GM19328 (cell line): ENCODE data around the gene IQCN.

Source experiments
- ATAC-seq: cut with Tn5 transposase; IDR thresholded peaks from one replicate; pipeline ENCODE4 v1.9.1; 2021; ENCODE audit warnings: mild to moderate bottlenecking, moderate library complexity; ENCODE audit not compliant: unreplicated experiment

IQCN gene

DNA sequence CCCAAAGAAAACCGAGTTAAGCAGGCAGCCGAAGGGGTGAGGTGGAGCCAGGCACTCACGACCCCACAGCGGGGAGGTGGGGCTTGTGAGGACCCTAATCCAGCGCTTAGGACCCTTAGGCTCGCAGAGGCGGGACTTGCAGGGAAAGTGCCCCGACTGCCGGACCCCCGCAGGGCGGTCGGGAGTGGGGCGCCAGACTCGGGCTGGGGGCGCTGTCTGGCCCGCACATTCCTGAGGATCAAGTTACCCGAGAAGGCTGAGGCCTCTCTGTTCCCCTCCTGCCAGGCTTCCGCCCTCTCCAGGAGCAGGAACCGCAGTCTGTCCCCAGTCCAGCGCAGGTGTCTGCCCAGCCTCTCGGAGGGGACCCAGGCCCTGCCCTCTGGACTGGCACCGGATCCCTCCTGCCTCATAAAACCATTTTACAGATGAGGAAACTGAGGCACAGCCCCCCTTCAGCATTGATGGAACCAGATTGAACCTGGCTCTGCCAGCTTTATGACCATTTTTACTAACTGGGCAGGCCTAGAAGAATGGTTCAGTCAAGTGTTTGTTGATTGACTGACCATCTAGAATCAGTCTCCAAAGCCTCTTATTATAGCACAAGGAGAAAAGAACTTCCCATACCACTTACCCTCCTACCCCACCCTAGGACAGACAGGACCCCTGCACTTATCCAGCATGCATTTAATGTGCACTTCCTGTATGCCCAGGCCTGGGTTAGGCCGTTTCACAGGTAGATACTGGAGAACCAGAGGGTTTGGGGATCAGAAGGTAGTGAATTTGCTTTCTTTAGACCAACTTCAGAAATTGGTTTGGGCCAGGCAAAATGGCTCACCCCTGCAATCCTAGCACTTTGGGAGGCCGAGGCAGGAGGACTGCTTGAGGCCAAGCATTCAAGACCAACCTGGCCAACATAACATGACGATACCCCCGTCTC is 13.9 kb upstream of the IQCN start:
- ATAC-seq: no peak

DNA sequence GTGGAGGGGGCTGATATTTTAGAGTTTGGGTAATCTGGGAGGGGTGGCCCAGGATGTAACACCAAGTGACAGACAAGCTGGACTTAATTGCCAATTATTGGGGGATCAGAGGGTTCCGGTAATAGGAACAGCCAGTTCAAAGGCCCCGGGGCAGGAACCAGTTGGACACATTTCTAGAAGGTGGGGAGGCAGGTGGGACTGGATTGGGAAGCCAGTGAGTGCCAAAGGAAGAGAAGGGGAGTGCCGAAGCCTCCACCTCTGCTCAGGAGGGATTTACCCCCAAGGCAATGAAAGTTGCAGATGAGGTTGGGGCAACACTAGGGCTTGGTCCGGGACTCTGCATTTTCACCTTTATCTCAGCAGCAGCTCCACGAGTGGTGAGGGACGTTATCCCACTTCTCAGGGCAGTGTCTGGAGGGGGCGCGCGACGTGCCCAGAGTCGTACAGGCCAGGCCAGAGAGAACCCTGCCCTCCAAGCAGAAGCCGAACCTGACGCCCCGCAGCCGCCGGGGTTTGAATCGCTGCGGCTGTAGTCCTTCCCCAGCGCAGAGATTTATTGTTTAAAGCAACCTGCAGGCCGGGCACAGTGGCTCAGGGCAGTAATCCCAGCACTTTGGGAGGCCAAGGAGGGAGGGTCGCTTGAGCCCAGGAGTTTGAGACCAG is 12.9 kb upstream of the IQCN start:
- no peak for ATAC-seq

DNA sequence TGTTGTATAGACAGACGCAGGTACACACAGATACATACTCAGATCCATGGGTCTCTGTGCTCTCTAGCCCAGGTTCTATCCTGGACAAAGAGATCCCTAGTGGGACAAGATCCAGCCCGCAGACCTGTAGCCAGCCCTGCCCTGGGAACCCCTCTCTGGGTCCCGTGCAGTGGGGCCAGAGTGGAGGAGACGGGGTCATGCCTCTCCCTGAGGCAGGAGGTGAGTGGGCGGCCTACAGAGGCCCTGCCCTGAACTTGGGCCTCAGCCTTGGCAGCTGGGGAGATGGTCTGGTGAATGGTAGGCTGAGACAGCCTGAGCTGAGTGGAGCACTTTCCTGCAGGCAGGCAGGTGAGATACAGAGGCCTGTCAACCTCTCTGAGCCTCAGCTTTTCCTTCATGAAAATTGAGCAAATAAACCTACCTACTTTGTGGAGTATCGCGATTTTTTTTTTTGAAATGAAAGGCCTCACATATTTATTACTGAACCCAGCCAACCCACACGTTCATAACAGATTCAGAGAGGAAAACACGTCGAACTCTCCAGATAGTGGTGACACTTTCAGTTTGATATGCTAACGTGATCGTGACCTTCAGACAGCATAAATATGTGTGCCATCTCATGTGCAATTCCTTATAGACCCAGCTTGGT is 10.6 kb upstream of the IQCN start:
- no peak for ATAC-seq

DNA sequence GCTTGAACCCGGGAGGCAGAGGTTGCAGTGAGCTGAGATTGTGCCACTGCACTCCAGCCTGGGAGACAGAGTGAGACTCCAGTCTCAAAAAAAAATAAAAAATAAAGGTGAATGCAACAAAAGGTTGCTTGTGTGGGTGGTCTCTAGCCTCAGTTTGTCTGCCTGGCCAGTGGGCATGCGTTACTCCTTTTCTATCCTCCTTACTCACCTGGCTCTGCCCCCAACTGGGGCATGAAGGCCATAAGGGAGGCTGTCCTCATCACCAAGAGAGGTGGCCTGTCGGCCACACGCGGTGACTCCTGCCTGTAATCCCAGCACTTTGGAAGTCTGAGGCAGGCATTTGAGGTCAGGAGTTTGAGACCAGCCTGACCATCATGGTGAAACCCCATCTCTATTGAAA is 9.1 kb upstream of the IQCN start:
- no peak for ATAC-seq

DNA sequence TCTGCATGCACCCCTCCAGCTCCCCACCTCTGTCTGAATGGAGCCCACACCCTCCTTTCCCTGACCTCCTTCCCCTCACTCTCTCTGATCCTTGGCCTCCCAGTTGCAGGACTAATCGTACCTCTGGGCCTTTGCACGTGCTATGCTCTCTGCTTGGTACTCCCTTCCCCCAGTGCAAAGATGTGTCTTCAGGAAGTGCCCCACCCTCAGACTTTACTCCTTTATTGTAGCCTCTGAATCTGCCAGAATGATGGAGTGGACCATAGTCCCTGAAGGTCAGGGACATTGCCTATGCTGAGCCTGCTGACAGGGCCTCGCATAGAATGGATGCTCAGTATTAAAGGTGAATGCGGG is 8.5 kb upstream of the IQCN start:
- no peak for ATAC-seq

DNA sequence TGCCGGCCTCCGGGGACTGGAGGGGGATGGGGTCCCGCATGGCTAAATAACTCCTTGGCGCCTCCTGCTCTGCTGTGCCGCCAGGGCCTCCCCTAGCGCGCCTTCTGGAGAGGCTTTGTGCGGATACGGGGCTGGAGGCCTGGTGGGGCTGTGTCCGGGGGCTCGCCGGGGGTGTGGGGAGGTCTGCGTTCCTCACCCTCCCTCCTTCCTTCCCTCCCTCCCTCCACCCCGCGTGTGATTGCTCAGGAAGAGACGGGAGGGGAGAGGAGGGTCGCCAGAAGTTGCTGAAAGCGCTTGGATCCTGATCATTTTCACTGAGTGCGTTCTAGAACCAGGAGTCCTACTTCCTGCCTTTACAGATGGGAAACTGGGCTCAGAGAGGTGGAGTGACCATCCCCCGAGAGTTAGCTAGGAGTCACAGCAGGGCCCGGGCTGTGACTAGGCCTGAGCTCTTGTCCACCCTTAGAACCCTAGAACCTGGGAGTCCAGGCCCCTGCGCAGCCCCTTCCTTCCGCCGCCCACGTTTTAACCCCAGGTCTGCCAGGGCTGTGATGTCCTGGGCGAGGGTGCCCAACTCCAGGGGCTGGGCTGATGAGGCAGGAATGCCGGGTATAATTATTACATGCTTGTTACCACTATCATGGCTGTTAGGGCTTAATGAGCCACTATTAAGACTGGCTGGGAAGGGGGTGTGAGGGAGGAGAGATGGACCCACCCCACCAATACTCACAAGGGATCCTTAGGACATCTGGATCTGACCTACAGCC is 8.0 kb upstream of the IQCN start:
- no peak for ATAC-seq

DNA sequence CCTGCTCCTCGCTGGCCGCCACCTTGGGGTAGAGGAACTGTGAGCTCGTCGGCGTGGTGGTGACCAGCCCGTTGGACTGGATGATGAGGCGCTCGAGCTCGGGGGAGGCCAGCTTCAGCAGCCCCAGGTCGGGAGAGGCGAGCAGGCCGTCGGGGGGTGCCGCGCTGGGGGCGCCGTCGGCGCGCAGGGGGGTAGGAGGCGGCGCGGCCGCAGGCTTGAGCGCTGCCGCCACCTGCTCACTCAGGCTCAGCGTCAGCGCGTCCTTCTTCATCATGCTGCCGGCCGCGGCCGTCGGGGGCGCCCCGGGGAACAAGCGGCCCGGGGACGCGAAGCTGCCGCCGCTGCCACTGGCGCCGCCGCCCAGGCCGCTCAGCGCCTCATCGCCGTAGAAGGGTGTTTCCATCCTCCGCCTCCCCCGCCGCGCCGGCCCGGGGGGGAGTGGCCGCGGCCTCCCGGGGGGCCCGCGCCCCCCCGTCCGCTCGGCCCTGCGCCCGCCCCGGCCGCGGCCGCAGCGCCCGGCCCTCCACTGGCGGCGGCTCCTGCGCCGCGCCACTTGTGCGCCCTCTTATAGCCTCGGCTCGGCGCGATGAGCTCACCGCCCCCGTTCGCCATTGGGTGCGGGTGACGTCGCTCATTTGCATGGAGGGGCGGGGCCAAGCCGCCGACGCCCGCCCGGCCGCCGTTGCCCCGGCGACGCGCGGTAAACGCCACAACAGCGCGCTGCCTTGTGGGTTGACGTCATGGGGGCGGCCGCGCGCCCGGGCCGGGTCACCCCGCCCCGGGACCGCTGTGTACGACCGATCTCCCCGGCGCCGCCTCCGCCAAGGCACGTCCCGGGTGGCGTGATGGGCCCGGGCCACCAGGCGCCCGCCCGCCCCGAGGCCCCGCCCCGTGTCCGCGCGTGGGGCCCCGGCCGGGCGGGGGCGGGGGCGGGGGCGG is 7.1 kb upstream of the IQCN start, which contains the start of gene JUND:
Gene JUND (minus strand): TSS at position 541 of the 939 bp plus-strand sequence. CDS start 138 bp downstream, at position 403.
- peak; percentile 62 for ATAC-seq

DNA sequence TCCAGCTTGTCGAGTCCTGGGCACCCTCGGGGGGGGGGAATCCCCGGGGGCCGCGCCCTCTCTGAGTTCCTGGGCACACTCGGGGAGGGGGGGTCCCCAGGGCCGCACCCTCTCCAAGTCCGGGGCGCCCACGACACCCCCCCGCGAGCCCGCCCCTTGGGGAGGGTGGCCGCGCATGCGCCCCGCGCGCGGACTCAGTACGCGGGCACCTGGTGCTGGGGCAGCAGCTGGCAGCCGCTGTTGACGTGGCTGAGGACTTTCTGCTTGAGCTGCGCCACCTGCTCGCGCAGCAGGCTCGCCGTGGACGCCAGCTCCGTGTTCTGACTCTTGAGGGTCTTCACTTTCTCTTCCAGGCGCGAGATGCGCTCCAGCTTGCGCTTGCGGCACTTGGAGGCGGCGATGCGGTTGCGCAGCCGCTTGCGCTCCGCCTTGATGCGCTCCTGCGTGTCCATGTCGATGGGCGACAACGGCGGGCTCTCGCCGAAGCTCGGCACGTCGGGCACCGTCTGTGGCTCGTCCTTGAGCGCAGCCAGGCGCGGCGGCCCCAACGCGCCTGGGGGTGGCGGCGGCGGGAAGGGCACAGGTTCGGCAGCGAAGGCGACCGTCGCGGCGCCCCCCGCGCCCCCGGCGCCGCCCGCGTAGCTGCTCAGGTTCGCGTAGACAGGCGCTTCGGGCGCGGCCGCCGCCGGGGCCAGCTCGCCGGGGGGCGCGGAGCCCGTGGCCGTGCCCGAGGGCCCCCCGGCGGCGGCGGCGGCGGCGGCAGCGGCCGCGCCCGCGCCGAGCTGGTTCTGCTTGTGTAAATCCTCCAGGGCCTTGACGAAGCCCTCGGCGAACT is 6.2 kb upstream of the IQCN start:
- ATAC-seq: no peak

DNA sequence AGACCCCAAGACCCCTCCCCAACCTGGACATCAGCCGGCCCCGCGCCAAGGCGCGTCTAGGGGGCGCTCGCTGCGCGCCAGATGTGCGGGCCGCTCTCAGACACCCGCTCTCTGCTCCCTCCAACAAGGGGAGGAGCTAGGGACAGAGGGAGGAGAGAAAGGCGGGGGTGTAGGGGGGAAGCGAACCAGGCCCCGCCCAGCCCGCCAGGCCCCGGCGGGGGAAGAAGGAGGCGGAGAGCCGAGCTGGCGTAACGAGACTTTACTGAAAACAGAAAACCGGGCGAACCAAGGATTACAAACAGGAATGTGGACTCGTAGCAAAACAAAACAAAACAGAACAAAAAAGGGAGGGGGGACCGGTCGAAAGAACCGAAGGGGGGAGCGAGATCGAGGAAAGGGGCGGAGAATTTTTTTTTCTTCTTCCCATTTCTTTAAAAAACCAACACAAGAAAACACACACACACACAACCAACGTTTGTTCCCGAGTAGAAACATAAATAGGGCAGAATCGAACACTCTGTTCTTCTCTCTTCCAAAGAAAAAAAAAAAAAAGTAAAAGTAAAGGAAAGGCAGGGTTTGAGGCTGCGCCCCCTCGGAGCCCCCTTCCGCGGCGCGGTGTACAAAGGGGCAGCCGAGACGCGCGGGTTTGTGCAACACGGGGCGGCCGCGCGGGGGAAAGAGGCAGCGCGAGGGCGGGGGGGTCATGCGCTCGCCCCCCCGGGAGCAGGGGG is 5.4 kb upstream of the IQCN start:
- no peak for ATAC-seq

DNA sequence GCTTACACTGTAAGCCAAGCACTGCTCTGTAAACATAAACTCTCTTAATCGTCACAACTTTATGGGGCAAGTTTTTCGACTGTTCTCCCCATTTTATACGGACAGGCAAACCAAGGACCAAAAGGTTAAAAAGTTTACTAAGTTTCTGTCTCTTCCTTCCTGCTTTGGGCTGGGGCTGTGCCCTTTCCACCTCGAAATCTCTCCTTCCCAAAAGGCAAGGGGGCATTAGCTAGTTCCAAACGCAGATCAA is 4.9 kb upstream of the IQCN start:
- ATAC-seq: no peak

DNA sequence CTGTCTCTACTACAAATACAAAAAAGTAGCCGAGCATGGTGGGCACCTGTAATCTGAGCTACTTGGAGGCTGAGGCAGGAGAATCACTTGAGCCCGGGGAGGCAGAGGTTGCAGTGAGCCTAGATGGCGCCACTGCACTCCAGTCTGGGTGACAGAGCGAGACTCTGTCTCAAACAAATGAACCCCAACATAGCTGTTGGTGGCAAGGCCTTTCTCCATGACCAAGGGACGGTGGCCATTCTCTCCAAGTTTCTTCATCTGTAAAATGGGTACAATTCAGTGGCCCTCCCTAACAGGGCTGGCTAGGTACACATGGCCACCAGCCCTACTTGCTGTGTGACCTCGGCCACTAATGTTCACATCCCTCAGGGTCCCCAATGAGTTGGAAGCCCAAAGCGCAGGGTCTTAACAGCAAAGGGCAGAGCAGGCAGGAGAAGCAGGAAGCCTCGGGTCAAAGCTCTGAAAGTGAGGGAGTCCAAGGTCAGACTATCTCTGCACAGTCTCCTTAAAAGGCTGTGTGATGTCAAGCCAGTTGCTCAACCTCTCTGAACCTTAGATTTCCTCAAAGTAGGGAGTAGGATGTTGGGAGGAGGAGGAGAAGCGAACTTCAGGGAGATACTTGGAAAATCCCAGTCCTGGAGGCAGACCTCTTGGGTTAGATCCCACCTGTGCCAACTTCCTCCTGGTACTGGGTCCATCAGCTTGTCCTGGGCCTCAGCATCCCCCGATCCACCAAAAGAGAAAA is 4.4 kb upstream of the IQCN start:
- ATAC-seq: no peak

DNA sequence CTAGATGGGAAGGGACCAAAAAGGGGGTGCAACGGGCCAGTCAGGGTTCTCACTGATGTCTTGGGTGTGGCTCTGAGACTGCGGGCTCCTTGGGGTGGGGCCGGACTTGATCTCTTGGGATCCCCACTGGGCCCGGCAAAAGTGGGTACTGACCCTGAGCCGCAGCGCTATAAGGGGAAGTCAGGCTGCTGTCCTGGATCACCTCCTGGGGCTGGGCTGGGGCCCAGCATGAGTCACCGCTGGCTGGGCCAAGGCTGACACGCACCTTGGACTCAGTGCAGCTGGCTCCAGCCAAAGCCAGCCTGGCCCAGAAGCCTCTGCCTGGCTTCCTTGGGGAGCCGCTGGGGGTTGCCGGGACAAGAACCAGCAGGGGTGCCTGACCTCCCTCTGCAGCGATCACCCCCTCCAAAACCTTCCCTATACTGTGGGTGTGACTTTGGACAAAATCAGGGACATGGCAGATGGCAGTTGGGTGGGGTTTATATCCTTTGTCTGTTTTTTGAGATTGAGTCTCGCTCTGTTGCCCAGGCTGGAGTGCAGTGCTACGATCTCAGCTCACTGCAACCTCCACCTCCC is 617 bp upstream of the IQCN start:
- no peak for ATAC-seq

DNA sequence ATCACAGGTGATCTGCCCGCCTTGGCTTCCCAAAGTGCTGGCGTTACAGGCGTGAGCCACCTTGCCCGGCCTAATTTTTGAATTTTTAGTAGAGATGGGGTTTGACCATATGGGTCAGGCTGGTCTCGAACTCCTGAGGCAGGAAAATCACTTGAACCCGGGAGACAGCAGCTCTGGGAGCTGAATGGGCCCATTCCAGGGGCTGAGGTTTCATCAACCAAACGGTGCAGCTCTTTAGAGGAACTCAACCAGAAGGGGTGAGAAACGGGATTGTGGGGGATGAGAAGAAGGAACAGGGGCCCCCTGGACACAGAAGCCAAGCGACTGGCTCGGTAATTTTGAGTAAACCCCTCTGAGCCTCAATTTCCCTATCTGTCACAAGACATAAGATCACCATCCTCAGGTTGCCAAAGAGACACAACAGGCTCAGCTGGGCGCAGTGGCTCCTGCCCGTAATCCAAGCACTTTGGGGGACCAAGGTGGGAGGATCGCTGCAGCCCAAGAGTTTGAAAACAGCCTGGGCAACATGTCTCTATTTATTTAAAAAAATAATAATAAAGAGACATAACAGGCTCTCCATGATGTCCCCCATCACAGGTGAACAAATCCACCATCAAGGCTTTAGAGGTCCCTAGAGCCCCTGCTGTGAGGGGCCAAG is 562 bp downstream of the IQCN start:
- ATAC-seq: no peak

DNA sequence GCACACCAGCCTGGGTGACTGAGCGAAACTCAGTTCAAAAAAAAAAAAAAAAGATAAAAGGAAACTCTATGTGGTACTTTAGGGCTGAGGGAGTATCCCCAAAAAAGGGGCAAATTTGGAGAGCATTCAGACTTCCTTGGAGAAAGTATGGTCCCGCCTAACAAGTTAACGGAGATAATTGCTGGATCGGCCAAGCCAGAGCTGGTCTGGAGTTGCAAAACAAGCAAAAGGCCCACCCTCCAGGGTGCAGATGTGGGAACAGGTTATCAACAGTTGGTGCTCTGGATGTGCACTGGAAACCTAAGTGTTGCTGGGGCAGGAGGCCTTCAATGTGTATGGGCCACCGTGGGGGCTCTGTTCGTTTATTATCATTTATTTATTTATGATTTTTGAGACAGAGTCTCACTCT is 2.8 kb downstream of the IQCN start:
- ATAC-seq: no peak

DNA sequence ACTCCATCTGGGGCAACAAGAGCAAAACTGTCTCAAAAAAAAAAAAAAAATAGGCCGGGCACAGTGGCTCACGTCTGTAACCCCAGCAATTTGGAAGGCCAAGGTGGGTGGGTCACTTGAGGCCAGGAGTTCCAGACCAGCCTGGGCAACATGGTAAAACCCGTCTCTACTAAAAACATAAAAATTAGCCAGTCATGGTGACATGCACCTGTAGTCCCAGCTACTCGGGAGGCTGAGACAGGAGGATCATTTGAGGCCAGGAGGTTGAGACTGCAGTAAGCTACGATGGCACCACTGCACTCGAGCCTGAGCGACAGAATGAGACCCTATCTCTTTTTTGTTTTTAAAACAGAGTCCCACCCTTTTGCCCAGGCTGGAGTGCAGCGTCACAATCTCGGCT is 3.9 kb downstream of the IQCN start:
- ATAC-seq: no peak

DNA sequence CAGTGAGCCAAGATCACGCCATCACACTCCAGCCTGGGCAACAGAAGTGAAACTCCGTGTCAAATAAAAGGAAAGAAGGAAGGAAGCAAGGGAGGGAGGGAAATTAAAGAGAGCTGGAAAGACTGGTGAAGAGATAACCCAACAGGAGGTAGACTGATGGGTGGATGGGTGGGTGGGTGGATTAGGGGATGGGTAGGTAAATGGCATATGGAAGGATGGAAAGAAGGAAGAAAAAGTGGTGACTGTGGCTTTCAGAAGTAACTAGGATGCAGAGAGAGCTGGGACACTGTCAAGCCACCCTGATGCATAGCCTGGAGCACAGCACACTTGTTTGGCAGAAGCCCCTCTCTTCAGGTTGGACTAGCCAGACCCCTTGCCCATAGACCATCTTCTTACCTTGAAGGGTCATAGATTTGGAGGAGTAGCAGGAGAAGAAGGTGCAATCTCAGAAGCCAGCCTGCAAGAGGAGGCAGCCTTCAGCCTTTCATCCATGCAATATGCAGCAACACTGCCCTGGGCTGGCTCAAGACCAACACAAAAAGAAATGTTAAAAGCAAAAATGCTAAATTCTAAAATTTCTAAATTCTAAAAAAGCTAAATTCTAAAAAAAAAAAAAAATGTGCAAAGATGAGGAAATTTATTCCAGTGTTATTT is 5.1 kb downstream of the IQCN start:
- ATAC-seq: no peak
